ENCODE results near the gene HECW1. TPM values are rescaled to one million over a fixed set of nuclear protein-coding genes. Genes with fewer than 3 reads are reported as not detected.

Gene HECW1
- polyA plus RNA-seq, 2 of the 4 experiments (the other 2 are of a cell fraction) = 11.3 TPM

- TF ChIP-seq, protein P1, sequence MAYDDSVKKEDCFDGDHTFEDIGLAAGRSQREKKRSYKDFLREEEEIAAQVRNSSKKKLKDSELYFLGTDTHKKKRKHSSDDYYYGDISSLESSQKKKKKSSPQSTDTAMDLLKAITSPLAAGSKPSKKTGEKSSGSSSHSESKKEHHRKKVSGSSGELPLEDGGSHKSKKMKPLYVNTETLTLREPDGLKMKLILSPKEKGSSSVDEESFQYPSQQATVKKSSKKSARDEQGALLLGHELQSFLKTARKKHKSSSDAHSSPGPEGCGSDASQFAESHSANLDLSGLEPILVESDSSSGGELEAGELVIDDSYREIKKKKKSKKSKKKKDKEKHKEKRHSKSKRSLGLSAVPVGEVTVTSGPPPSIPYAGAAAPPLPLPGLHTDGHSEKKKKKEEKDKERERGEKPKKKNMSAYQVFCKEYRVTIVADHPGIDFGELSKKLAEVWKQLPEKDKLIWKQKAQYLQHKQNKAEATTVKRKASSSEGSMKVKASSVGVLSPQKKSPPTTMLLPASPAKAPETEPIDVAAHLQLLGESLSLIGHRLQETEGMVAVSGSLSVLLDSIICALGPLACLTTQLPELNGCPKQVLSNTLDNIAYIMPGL (CRISPR knock-in tag; IDR thresholded peaks at IDR 0.05; ENCODE audit: borderline replicate concordance) = no peak
Observed at GRCh38 chr7:43163885-43164284, 51.4 kb downstream of the HECW1 start (continued).

DNA sequence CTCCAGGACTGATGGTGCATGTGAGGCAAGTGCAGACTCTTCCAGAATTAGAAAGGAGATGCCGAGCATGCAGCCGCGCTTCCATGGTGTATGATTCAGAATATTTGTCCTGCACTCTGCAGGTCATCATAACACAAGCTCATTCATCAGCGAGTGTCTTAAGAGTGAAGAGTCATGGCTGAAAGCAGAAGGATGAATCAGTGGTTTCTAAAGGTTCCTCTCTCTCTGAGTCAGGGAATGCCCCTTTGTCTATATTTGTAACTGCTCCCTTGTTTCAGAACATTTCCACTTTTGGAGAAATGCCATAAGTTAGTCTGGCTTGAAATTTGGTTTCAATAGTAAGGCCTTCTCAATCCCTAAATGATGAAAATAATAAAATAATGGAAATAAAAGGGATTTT, 52.3 kb downstream of the HECW1 start:
- FAIRE-seq (no peak), DNase-seq (ENCODE audit: low read depth in 1 of 2, low spot score in 1 of 2) (peak; percentile 52 to 62), ATAC-seq (peak; percentile 96 to 97)
- peaks cover 12% of the 10 kb centered on the region; the same call in 1 of the 3 replicates for H3K4me1 ChIP-seq
- TF ChIP-seq SREBF2 (IDR thresholded peaks at IDR 0.05) (no peak), CEBPB (IDR thresholded peaks at IDR 0.05) (no peak), FOSL2 (IDR thresholded peaks at IDR 0.05) (peak; percentile 34; the same call in 1 of the 2 replicates), FOSL2 (CRISPR knock-in tag; IDR thresholded peaks at IDR 0.05) (peak; percentile 65), FOSB (CRISPR knock-in tag; IDR thresholded peaks at IDR 0.05) (no peak), ELK1 (IDR thresholded peaks at IDR 0.05; ENCODE audit: low read depth, low read length) (no peak), MAFK (IDR thresholded peaks at IDR 0.05; ENCODE audit: partially characterized antibody) (peak; percentile 39)
- TF ChIP-seq, protein P2, sequence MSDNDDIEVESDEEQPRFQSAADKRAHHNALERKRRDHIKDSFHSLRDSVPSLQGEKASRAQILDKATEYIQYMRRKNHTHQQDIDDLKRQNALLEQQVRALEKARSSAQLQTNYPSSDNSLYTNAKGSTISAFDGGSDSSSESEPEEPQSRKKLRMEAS (IDR thresholded peaks at IDR 0.05) = 0 out of 2 replicates have a peak, but pooled peaks have one; percentile 15
- POLR2A ChIA-PET = no interaction called here
- no peak overlapping the region for H3K4me3 ChIP-seq
- H3K4me2 ChIP-seq = peak overlapping the region; percentile 34; the same call in 1 of the 3 replicates
- no peaks in the 10 kb centered on the region for H3K9me3 ChIP-seq
- peak overlapping the region in 1 of 2 experiments; percentile 17; a peak in 1 of 6 replicates for H3K27ac ChIP-seq
- CTCF ChIA-PET = no interaction called here
- WGBS (ENCODE audit: missing lambda C conversion rate) = 6% methylated on average over 4 of the region's 4 CpGs

DNA sequence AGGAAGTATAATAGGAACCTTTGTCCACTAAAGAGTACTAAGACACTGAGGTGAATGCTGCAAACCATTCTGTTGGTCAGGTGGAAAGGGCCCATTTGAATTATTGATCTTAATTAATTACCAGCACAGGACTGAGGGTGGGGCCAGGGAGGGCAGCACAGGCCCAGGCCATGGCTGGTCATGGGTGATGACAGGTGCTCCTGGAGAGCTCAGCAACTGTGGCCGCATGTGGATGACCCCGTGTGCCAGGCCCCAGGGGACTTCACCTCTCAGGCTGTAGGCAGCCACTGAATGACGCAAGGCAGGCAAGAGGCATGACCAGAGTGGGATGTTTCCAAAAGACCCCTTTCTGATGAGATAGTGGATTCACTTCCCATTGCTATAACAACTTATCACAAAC, 54.2 kb downstream of the HECW1 start:
- ChIA-PET CTCF (interaction anchor here (0.6 to 1.8 kb wide), 4 partner anchors 9 to 619 kb away, joined by 3 to 6 read pairs (median 3); no protein-coding TSS in a partner anchor), POLR2A (no interaction called here)
- TF ChIP-seq RARB (CRISPR knock-in tag; IDR thresholded peaks at IDR 0.05) = no peak
- TF ChIP-seq, protein P1 (CRISPR knock-in tag; IDR thresholded peaks at IDR 0.05; ENCODE audit: borderline replicate concordance) = no peak
- WGBS (ENCODE audit: missing lambda C conversion rate) = 72% methylated on average over 3 of the region's 3 CpGs
- no peak for DNase-seq (ENCODE audit: low read depth in 1 of 2, low spot score in 1 of 2)
- FAIRE-seq = no peak
- no peak for ATAC-seq
- H3K9me3 ChIP-seq = no peaks in the 10 kb centered on the region
- peaks cover 12% of the 10 kb centered on the region; the same call in 1 of the 3 replicates for H3K4me1 ChIP-seq
- H3K4me2 ChIP-seq = no peak overlapping the region
- H3K4me3 ChIP-seq = no peak overlapping the region
- H3K27ac ChIP-seq = no peak overlapping the region

DNA sequence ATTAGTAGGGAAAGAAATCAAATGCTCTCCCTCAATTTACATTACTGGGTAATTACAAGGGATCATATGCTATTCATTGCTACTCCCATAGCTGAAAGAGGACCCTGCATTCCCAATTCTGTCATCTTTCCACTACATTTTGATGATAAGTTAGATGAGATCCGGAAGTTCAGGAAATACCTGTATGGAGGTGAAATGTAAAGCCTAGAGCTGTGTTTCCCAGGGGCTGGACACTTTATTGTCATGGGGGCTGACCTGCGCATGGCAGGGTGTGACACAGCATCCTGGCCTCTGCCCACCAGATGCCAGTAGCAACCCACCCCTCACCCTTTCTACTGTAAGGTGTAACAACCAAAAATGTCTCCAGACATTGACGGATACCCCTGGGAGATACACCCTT, 56.6 kb downstream of the HECW1 start:
- Histone ChIP-seq H3K9me3 (no peaks in the 10 kb centered on the region), H3K27ac (no peak overlapping the region), H3K4me3 (no peak overlapping the region), H3K4me2 (no peak overlapping the region), H3K4me1 (peaks cover 12% of the 10 kb centered on the region; the same call in 1 of the 3 replicates)
- FAIRE-seq (no peak), ATAC-seq (no peak), DNase-seq (ENCODE audit: low read depth in 1 of 2, low spot score in 1 of 2) (no peak)
- 61% methylated on average over 3 of the region's 3 CpGs for WGBS (ENCODE audit: missing lambda C conversion rate)
- ChIA-PET POLR2A (interaction anchor here (0.7 kb wide), 1 partner anchor 125 kb away, joined by 5 read pairs; no protein-coding TSS in a partner anchor), CTCF (interaction anchor here (1.7 to 2.5 kb wide), 2 partner anchors 61 to 228 kb away, joined by 4 to 6 read pairs; no protein-coding TSS in a partner anchor)
- no peak for TF ChIP-seq HDAC2 (IDR thresholded peaks at IDR 0.05)
- no peak for TF ChIP-seq HEYL (CRISPR knock-in tag; IDR thresholded peaks at IDR 0.05)
- TF ChIP-seq RCOR1 (IDR thresholded peaks at IDR 0.05; ENCODE audit: low read depth, low read length) = no peak
- no peak for TF ChIP-seq RAD21 (conservative IDR thresholded peaks at IDR 0.05 in 1 of 2, IDR thresholded peaks at IDR 0.05 in 1 of 2)
- TF ChIP-seq USF2 (IDR thresholded peaks at IDR 0.05) = no peak
- TF ChIP-seq FOXS1 (CRISPR knock-in tag; IDR thresholded peaks at IDR 0.05) = no peak
- TF ChIP-seq MAZ (IDR thresholded peaks at IDR 0.05; ENCODE audit: borderline replicate concordance, low read depth, low read length) = no peak
- TF ChIP-seq EP300 (IDR thresholded peaks at IDR 0.05) = no peak
- no peak for TF ChIP-seq KDM1A (IDR thresholded peaks at IDR 0.05; ENCODE audit: low read depth)
- TF ChIP-seq ZNF302 (CRISPR knock-in tag; IDR thresholded peaks at IDR 0.05) = no peak
- TF ChIP-seq, protein P3, sequence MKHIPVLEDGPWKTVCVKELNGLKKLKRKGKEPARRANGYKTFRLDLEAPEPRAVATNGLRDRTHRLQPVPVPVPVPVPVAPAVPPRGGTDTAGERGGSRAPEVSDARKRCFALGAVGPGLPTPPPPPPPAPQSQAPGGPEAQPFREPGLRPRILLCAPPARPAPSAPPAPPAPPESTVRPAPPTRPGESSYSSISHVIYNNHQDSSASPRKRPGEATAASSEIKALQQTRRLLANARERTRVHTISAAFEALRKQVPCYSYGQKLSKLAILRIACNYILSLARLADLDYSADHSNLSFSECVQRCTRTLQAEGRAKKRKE (CRISPR knock-in tag; IDR thresholded peaks at IDR 0.05; ENCODE audit: low read depth) = no peak
- no peak for TF ChIP-seq MYC (IDR thresholded peaks at IDR 0.05; ENCODE audit: borderline replicate concordance, low read length)
- TF ChIP-seq KDM5A (IDR thresholded peaks at IDR 0.05) = no peak
- TF ChIP-seq, protein P4, sequence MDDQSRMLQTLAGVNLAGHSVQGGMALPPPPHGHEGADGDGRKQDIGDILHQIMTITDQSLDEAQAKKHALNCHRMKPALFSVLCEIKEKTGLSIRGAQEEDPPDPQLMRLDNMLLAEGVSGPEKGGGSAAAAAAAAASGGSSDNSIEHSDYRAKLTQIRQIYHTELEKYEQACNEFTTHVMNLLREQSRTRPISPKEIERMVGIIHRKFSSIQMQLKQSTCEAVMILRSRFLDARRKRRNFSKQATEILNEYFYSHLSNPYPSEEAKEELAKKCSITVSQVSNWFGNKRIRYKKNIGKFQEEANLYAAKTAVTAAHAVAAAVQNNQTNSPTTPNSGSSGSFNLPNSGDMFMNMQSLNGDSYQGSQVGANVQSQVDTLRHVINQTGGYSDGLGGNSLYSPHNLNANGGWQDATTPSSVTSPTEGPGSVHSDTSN (IDR thresholded peaks at IDR 0.05) = no peak
- TF ChIP-seq NFE2L2 (conservative IDR thresholded peaks at IDR 0.05; ENCODE audit: low read length) = no peak
